ENCODE measurements around the gene ERG.

The ERG gene

GRCh38 chr21:38455403-38455802 lies 42.9 kb downstream of the ERG start:
- no peak for TF ChIP-seq TAF1 (IDR thresholded peaks at IDR 0.05; ENCODE audit: borderline replicate concordance, insufficient read depth, low read length)

DNA sequence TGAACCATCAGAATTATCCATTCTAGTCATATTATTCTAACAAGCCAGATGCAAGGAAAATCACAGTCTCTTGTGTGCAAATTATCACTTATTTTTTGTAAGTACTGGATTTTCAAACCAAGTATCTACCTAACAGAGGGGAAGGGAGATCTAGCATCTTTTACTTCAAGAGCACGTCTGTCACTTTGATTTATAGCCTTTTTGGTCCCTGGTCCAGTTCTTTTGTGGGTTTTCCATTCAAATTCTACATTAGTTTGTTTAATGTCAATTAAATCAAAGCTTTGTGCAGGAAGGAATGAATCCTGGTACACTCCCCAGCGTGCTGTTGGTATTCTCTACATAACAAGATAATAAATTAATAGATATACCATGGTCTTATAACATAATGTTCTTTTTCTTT lies 43.6 kb downstream of the ERG start:
- TF ChIP-seq SIN3A (IDR thresholded peaks at IDR 0.05; ENCODE audit: borderline replicate concordance, insufficient read depth, low read length) (no peak), FOXP2 (optimal IDR thresholded peaks at IDR 0.05; ENCODE audit: borderline replicate concordance, extremely low read depth, extremely low read length, insufficient read depth) (no peak), POLR2AphosphoS5 (IDR thresholded peaks at IDR 0.05; ENCODE audit: low read depth, low read length) (no peak), TAF1 (IDR thresholded peaks at IDR 0.05; ENCODE audit: borderline replicate concordance, insufficient read depth, low read length) (no peak)
- TF ChIP-seq, protein P1, sequence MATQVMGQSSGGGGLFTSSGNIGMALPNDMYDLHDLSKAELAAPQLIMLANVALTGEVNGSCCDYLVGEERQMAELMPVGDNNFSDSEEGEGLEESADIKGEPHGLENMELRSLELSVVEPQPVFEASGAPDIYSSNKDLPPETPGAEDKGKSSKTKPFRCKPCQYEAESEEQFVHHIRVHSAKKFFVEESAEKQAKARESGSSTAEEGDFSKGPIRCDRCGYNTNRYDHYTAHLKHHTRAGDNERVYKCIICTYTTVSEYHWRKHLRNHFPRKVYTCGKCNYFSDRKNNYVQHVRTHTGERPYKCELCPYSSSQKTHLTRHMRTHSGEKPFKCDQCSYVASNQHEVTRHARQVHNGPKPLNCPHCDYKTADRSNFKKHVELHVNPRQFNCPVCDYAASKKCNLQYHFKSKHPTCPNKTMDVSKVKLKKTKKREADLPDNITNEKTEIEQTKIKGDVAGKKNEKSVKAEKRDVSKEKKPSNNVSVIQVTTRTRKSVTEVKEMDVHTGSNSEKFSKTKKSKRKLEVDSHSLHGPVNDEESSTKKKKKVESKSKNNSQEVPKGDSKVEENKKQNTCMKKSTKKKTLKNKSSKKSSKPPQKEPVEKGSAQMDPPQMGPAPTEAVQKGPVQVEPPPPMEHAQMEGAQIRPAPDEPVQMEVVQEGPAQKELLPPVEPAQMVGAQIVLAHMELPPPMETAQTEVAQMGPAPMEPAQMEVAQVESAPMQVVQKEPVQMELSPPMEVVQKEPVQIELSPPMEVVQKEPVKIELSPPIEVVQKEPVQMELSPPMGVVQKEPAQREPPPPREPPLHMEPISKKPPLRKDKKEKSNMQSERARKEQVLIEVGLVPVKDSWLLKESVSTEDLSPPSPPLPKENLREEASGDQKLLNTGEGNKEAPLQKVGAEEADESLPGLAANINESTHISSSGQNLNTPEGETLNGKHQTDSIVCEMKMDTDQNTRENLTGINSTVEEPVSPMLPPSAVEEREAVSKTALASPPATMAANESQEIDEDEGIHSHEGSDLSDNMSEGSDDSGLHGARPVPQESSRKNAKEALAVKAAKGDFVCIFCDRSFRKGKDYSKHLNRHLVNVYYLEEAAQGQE (IDR thresholded peaks at IDR 0.05; ENCODE audit: insufficient read depth in 1 of 2, low read depth in 2 of 2, low read length in 2 of 2): no peak

- TF ChIP-seq, protein P1 (IDR thresholded peaks at IDR 0.05; ENCODE audit: insufficient read depth in 1 of 2, low read depth in 2 of 2, low read length in 2 of 2): no peak
- TF ChIP-seq FOXP2 (optimal IDR thresholded peaks at IDR 0.05; ENCODE audit: borderline replicate concordance, extremely low read depth, extremely low read length, insufficient read depth): no peak
- no peak for TF ChIP-seq TAF1 (IDR thresholded peaks at IDR 0.05; ENCODE audit: borderline replicate concordance, insufficient read depth, low read length)
- no peak for TF ChIP-seq SIN3A (IDR thresholded peaks at IDR 0.05; ENCODE audit: borderline replicate concordance, insufficient read depth, low read length)
Measured at GRCh38 chr21:38454161-38454560, 44.1 kb downstream of the ERG start.

GRCh38 chr21:38448671-38449385 lies 49.4 kb downstream of the ERG start:
- no peak for TF ChIP-seq TAF1 (IDR thresholded peaks at IDR 0.05; ENCODE audit: borderline replicate concordance, insufficient read depth, low read length)
- TF ChIP-seq SIN3A (IDR thresholded peaks at IDR 0.05; ENCODE audit: borderline replicate concordance, insufficient read depth, low read length): no peak
- TF ChIP-seq, protein P1 (IDR thresholded peaks at IDR 0.05; ENCODE audit: insufficient read depth in 1 of 2, low read depth in 2 of 2, low read length in 2 of 2): no peak
- TF ChIP-seq POLR2AphosphoS5 (IDR thresholded peaks at IDR 0.05; ENCODE audit: low read depth, low read length): no peak
- no peak for TF ChIP-seq FOXP2 (optimal IDR thresholded peaks at IDR 0.05; ENCODE audit: borderline replicate concordance, extremely low read depth, extremely low read length, insufficient read depth)

GRCh38 chr21:38447611-38448010 lies 50.7 kb downstream of the ERG start:
- TF ChIP-seq, protein P1 (IDR thresholded peaks at IDR 0.05; ENCODE audit: insufficient read depth in 1 of 2, low read depth in 2 of 2, low read length in 2 of 2): no peak
- no peak for TF ChIP-seq POLR2AphosphoS5 (IDR thresholded peaks at IDR 0.05; ENCODE audit: low read depth, low read length)
- no peak for TF ChIP-seq TAF1 (IDR thresholded peaks at IDR 0.05; ENCODE audit: borderline replicate concordance, insufficient read depth, low read length)
- TF ChIP-seq SIN3A (IDR thresholded peaks at IDR 0.05; ENCODE audit: borderline replicate concordance, insufficient read depth, low read length): no peak
- TF ChIP-seq FOXP2 (optimal IDR thresholded peaks at IDR 0.05; ENCODE audit: borderline replicate concordance, extremely low read depth, extremely low read length, insufficient read depth): no peak
